A673 (cell line): Measurements from ENCODE around the gene AGR3.

Experiments
- EZH2 ChIP-seq: fragments of 200-600 bp; sonication (generic); IDR thresholded peaks from 2 replicates; pipeline ENCODE4 v1.6.1; 2017; ENCODE audit warnings: borderline replicate concordance, low read depth, mild to moderate bottlenecking, mixed read lengths, antibody characterized with exemption, low read length; ENCODE audit not compliant: poor library complexity, severe bottlenecking
- TF ChIP-seq, protein P1 (sequence below): fragments of 300-800, 200-600 bp; sonication (generic); conservative IDR thresholded peaks from 2 replicates; pipeline ENCODE4 v1.5.1; 2017; ENCODE audit warnings: low read depth, mild to moderate bottlenecking, antibody characterized with exemption, low read length, moderate library complexity, mixed read lengths

GRCh38 chr7:16838891-16839290, 42.9 kb downstream of the AGR3 start:
- TF ChIP-seq, protein P1, sequence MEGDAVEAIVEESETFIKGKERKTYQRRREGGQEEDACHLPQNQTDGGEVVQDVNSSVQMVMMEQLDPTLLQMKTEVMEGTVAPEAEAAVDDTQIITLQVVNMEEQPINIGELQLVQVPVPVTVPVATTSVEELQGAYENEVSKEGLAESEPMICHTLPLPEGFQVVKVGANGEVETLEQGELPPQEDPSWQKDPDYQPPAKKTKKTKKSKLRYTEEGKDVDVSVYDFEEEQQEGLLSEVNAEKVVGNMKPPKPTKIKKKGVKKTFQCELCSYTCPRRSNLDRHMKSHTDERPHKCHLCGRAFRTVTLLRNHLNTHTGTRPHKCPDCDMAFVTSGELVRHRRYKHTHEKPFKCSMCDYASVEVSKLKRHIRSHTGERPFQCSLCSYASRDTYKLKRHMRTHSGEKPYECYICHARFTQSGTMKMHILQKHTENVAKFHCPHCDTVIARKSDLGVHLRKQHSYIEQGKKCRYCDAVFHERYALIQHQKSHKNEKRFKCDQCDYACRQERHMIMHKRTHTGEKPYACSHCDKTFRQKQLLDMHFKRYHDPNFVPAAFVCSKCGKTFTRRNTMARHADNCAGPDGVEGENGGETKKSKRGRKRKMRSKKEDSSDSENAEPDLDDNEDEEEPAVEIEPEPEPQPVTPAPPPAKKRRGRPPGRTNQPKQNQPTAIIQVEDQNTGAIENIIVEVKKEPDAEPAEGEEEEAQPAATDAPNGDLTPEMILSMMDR = no peak
- TF ChIP-seq EZH2 = no peak
